Measurements from ENCODE around the gene SNIP1. TPM values are rescaled to one million over a fixed set of nuclear protein-coding genes. Genes with fewer than 3 reads are reported as not detected.
A peak's percentile ranks its signal among the peaks of the same experiment; 100 is the strongest.
"Not testable (repeated sequence)": the region's sequence is repeated elsewhere in the genome, so short reads cannot be mapped to it uniquely, and the experiment has no call there.

The SNIP1 gene
- total RNA-seq, 1 donor from 2014 or later, result 19.3 TPM

- Histone ChIP-seq H3K36me3 (ENCODE audit: control insufficient read depth, insufficient read depth, low read length) (peaks cover 2% of the 10 kb centered on the region), H3K4me3 (ENCODE audit: low read depth, low read length) (peak overlapping the region; percentile 89), H3K27me3 (ENCODE audit: control insufficient read depth, insufficient read depth, low read length) (no peaks in the 10 kb centered on the region)
- TF ChIP-seq, protein P1, sequence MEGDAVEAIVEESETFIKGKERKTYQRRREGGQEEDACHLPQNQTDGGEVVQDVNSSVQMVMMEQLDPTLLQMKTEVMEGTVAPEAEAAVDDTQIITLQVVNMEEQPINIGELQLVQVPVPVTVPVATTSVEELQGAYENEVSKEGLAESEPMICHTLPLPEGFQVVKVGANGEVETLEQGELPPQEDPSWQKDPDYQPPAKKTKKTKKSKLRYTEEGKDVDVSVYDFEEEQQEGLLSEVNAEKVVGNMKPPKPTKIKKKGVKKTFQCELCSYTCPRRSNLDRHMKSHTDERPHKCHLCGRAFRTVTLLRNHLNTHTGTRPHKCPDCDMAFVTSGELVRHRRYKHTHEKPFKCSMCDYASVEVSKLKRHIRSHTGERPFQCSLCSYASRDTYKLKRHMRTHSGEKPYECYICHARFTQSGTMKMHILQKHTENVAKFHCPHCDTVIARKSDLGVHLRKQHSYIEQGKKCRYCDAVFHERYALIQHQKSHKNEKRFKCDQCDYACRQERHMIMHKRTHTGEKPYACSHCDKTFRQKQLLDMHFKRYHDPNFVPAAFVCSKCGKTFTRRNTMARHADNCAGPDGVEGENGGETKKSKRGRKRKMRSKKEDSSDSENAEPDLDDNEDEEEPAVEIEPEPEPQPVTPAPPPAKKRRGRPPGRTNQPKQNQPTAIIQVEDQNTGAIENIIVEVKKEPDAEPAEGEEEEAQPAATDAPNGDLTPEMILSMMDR (IDR thresholded peaks at IDR 0.05; ENCODE audit: insufficient read depth, low read length, poor library complexity, severe bottlenecking), result no peak
- no peak for DNase-seq (ENCODE audit: low read depth)
Observed at GRCh38 chr1:37515185-37516034, 38.7 kb downstream of the SNIP1 start.

DNA sequence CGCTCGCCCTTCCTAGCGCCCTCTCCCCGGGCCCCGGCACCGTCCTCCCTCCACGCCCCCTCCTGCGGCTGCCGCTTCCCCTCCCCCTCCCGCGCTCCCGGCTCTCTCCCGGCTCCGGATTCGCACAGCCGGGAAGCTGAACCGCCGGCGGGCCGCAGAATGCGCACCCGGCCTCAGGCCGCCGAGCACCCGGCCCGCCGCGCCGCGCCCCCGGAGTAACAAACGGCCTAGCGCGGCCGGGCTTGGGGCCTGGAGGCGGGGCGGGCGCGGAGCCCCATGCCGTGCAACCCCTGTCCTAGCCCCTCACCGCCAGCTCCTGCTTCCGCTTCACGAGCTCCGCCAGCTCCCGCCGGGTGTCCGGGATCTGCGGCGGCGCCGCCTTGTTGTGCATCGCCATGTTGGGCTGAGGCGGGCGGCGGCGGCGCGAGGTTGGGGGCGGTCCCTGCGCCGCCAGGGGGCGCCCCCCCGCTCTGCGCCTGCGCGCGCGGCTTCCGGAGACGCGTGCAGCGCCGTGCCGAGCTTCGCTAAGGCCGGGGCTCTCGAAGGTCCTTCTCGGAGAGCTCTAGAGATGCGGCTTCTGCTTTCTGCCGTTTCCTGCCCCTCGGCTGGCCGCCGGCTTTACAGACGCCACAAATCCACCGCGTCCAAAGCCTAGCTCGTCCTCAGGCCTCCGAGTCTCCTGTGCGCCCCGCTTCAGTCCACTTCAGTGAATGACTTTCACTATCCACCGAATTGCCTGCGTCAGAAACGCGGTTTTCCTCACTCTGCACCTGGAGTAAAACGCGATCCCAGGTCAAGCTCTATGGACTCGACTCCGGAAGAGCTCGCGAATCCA is 39.5 kb downstream of the SNIP1 start, which contains the start of gene MEAF6:
TSS of gene MEAF6 (minus strand) at position 417 of the 835 bp plus-strand sequence. CDS start at position 397, 20 bp downstream.
- Histone ChIP-seq H3K36me3 (ENCODE audit: control insufficient read depth, insufficient read depth, low read length) (peaks cover 2% of the 10 kb centered on the region), H3K4me3 (ENCODE audit: low read depth, low read length) (peak within 1 kb of the TSS; percentile 89), H3K27me3 (ENCODE audit: control insufficient read depth, insufficient read depth, low read length) (no peaks in the 10 kb centered on the region)
- TF ChIP-seq, protein P1 (IDR thresholded peaks at IDR 0.05; ENCODE audit: insufficient read depth, low read length, poor library complexity, severe bottlenecking), result no peak
- DNase-seq (ENCODE audit: low read depth), result peak; percentile 32

DNA sequence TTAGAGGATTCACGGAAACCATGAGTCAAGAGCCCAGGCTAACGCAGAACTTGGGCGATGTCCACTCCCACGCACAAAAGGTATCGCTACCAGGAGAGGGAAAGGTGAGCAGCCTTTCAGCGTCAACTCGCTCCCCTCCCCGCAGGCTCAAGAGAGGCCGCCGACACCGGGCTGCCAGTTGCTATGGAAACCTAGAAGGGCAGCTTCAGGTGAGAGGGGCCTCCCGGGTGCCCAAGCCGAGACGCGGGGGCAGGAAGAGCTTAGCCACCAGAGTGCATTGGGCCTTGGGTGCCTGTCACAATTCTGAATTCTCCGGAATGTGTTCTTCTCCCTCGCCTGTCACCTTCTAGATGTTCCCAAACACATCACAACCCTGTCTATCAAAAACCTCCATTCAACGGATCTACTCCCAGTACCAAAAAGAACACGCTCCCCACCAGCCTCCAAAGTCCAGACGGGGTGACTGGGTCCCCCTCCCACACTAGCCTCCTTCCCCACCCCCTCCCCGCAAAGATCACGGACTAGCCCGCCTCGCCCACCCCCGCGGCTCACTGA is 40.2 kb downstream of the SNIP1 start:
- peak overlapping the region; percentile 89 for H3K4me3 ChIP-seq (ENCODE audit: low read depth, low read length)
- no peaks in the 10 kb centered on the region for H3K27me3 ChIP-seq (ENCODE audit: control insufficient read depth, insufficient read depth, low read length)
- TF ChIP-seq, protein P1 (IDR thresholded peaks at IDR 0.05; ENCODE audit: insufficient read depth, low read length, poor library complexity, severe bottlenecking), result no peak
- H3K36me3 ChIP-seq (ENCODE audit: control insufficient read depth, insufficient read depth, low read length), result peaks cover 2% of the 10 kb centered on the region
- no peak for DNase-seq (ENCODE audit: low read depth)

DNA sequence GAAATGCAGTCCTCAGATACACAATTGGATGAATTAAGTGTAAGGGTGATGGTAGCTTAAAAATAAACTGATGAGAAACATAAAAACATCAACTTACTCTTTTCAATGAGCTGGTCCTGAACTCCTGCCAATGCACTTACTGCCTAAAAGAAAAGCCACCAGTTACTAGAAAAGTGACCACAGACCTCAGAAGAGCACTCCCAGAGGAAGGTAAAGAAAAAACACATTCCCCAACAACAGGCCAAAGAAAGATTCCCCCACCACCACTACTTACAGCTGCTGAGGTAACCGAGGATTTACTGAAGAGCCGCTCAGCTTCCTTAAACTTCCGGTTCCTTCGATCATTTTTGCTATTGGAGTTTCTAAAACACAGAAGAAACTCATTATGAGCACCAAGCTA is 44.9 kb downstream of the SNIP1 start:
- no peak for DNase-seq (ENCODE audit: low read depth)
- TF ChIP-seq, protein P1 (IDR thresholded peaks at IDR 0.05; ENCODE audit: insufficient read depth, low read length, poor library complexity, severe bottlenecking), result peak; percentile 24
- no peaks in the 10 kb centered on the region for H3K27me3 ChIP-seq (ENCODE audit: control insufficient read depth, insufficient read depth, low read length)
- no peak overlapping the region for H3K4me3 ChIP-seq (ENCODE audit: low read depth, low read length)
- H3K36me3 ChIP-seq (ENCODE audit: control insufficient read depth, insufficient read depth, low read length), result peaks cover 2% of the 10 kb centered on the region

DNA sequence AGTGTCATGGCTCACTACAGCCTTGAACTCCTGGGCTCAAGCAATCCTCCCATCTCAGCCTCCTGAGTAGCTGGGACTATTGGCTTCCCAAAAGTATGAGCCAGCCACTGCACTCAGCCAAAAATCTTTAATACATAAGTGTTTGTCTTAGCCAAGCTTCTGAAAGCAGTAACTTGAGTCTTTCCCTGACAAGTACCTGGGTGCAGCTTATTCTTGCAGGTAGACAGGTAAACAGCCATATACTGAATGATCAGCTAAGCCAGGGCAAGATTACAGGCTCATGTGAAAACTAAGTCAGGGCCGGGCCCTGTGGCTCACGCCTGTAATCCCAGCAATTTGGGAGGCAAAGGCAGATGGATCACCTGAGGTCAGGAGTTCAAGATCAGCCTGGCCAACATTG is 47.4 kb downstream of the SNIP1 start:
- Histone ChIP-seq H3K27me3 (ENCODE audit: control insufficient read depth, insufficient read depth, low read length) (no peaks in the 10 kb centered on the region), H3K4me3 (ENCODE audit: low read depth, low read length) (no peak overlapping the region), H3K36me3 (ENCODE audit: control insufficient read depth, insufficient read depth, low read length) (no peaks in the 10 kb centered on the region)
- TF ChIP-seq, protein P1 (IDR thresholded peaks at IDR 0.05; ENCODE audit: insufficient read depth, low read length, poor library complexity, severe bottlenecking), result no peak
- no peak for DNase-seq (ENCODE audit: low read depth)

DNA sequence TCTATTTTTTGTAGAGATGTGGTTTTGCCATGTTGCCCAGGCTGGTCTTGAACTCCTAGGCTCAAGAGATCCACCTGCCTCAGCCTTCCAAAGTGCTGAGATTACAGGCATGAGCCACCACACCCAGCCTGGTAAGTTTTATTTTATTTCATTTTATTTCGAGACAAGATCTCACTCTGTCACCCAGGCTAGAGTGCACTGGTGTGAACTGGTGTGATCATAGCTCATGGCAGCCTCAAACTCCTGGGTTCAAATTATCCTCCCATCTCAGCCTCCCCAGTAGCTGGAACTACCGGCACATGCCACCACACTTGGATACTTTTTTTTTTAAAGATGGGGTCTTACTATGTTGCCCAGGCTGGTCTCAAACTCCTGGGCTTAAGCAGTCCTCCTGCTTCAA is 51.3 kb downstream of the SNIP1 start:
- H3K4me3 ChIP-seq (ENCODE audit: low read depth, low read length); DNase-seq (ENCODE audit: low read depth); H3K36me3 ChIP-seq (ENCODE audit: control insufficient read depth, insufficient read depth, low read length); H3K27me3 ChIP-seq (ENCODE audit: control insufficient read depth, insufficient read depth, low read length): not testable (repeated sequence)

Data from kidney epithelial cell (primary cell).